Mammary microvascular endothelial cell (primary cell): ENCODE measurements around the gene PROSER3. TPM values are rescaled to one million over a fixed set of nuclear protein-coding genes. Genes with fewer than 3 reads are reported as not detected.

Source experiments
- total RNA-seq: library from RNA; depleted of rRNA; stranded (reverse); fragments of >200 nt; gene quantifications from 2 replicates; pipeline ENCODE4 v1.2.3, GENCODE V29; 2015

PROSER3 gene
- 9.4 and 13.3 TPM in 2 replicates for total RNA-seq

DNA sequence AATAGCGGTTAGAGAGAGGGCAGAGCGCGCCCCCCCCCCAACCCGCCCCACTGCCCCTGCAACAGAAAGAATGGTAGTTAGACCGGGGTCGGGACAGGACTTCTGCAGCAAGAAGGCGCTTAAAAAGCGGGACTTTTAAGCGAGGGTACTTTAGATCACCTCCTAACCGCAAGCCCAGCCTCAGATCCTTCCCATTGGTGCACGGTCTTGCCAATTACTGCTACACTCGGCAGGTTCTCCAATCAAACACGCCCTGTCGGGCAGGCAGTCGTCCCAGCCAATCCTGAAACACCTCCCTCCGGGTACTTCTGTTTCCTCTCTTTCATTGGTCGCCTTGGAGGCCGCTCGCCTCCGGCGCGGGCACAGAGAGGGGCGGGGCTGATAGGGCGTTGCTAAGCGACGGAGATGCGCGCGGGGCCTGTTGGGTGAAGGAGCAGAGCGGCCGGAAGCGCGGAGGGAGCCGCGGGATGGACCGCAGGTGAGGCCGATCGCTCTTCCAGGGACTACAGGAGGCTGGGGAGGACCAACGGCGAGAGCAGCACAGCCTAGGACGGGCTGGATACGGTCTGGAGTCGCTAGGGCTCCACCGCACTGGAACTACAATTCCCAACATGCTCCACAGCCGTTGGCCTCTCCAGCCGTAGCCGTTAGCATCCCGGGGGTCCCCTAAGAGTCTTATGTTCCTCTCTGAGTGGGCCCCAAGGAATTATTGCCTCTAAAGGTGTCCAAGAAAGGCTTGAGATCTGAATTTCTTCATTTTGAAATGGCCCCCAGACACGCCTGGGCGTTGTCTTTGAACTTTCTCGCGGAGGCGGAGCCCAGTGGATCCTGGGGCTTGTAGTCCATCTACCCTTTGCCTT lies at the start of gene PROSER3:
Gene PROSER3 (plus strand): TSS at position 428 of the 860 bp plus-strand sequence. CDS start 40 bp downstream, at position 468.

DNA sequence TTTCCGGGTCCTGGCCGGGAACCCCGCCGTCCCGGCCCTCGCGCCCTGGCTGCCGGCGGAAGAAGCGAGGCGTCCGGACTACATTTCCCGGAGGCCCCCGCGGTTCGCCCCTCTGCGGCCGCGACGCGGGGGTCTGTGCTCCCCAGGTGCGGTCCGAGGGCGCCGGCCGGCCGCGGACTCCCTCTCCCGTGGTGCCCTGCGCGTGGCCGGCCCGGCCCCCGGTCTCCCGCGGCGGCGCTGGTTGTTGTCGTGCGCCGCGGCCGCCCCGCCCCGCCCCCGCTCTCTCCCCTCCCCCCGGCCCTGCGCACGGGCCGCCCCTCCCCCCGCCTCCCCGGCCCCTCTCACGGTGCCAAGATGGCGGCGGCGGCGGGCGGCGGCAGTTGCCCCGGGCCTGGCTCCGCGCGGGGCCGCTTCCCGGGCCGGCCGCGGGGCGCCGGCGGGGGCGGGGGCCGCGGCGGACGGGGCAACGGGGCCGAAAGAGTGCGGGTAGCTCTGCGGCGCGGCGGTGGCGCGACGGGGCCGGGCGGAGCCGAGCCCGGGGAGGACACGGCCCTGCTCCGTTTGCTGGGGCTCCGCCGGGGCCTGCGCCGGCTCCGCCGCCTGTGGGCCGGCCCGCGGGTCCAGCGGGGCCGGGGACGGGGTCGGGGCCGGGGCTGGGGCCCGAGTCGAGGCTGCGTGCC lies 40.2 kb upstream of the PROSER3 start, which contains the start of gene KMT2B:
Gene KMT2B (plus strand): TSS at position 339 of the 680 bp plus-strand sequence. CDS start 16 bp downstream, at position 355.

DNA sequence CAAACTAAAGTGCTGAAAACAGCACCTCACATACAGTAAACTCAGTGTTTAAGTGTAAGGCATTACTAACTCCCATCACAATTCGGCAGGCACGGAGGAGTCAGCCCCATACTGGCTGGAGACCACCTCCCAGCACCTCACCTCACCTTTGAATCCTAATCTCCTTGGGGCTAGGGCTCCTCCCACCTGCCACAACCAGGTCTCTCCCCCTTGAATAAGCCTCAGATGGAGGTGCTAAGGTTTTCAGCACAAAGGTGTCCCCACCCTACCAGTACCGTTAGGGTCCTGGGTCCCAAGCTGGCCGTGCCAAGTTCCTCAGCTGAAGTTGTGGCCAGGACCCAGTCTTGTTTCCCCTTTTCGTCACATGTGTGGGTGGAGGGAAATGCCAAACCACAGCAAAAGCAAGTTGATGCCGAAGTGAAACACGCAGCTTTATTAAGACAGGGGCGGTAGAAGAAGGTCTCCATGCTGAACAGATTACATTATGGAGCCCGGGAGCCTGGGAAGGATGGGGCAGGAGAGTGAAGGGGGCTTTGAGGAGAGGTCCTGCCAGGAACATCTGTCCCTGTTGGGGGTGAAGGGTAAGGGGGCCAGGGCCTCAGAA lies 15.8 kb upstream of the PROSER3 start, which contains the start of gene IGFLR1:
Gene IGFLR1 (minus strand): TSS at position 332 of the 604 bp plus-strand sequence. CDS start 1,272 bp downstream, outside the sequence.

GRCh38 chr19:35745328-35746086 lies 12.5 kb upstream of the PROSER3 start, which contains the start of the genes PSENEN and U2AF1L4:
TSS of gene PSENEN (plus strand) at chr19:35745651. CDS start at chr19:35745931, 280 bp downstream.
TSS of gene U2AF1L4 (minus strand) at chr19:35745418. CDS start at chr19:35745391, 27 bp downstream.

GRCh38 chr19:35748106-35749020 lies 9.6 kb upstream of the PROSER3 start, which contains the start of gene LIN37:
TSS of gene LIN37 (plus strand) at chr19:35748576. CDS start at chr19:35748725, 149 bp downstream.

GRCh38 chr19:35756377-35757230 lies 1.4 kb upstream of the PROSER3 start, which contains the start of gene HSPB6:
TSS of gene HSPB6 (minus strand) at chr19:35757029. CDS start at chr19:35757008, 21 bp downstream.

GRCh38 chr19:35775298-35776101 lies 17.5 kb downstream of the PROSER3 start, which contains the start of gene ARHGAP33:
TSS of gene ARHGAP33 (plus strand) at chr19:35775564. CDS start at chr19:35775659, 95 bp downstream.

GRCh38 chr19:35812220-35813042 lies 54.5 kb downstream of the PROSER3 start, which contains the start of gene PRODH2:
TSS of gene PRODH2 (minus strand) at chr19:35812845. CDS start at chr19:35812805, 40 bp downstream.

Other genes with a start within 250 kb of the PROSER3 start
- gene DMKN, start 244.5 kb upstream of the PROSER3 start, total RNA-seq, result not detected in 2 replicates
- gene SBSN, start 229.9 kb upstream of the PROSER3 start, total RNA-seq, result not detected in 2 replicates
- gene GAPDHS, start 224.7 kb upstream of the PROSER3 start, total RNA-seq, result not detected in 2 replicates
- gene TMEM147, start 212.6 kb upstream of the PROSER3 start, total RNA-seq, result 97.0 and 97.3 TPM in 2 replicates
- gene ATP4A, start 194.5 kb upstream of the PROSER3 start, total RNA-seq, result not detected in 2 replicates
- not detected in 2 replicates for gene PMIS2, start 172.0 kb upstream of the PROSER3 start, total RNA-seq
- 13.0 and 13.1 TPM in 2 replicates for gene HAUS5, start 145.4 kb upstream of the PROSER3 start, total RNA-seq
- 93.7 and 102 TPM in 2 replicates for gene RBM42, start 129.1 kb upstream of the PROSER3 start, total RNA-seq
- 0.30 and 0.87 TPM in 2 replicates for gene ETV2, start 116.4 kb upstream of the PROSER3 start, total RNA-seq
- 571 and 586 TPM in 2 replicates for gene COX6B1, start 109.9 kb upstream of the PROSER3 start, total RNA-seq
- not detected in 2 replicates for gene UPK1A, start 91.7 kb upstream of the PROSER3 start, total RNA-seq
- not detected in 2 replicates for gene ZBTB32, start 53.6 kb upstream of the PROSER3 start, total RNA-seq
- gene KMT2B, start 40.2 kb upstream of the PROSER3 start, total RNA-seq, result 8.9 and 10.5 TPM in 2 replicates
- 14.1 and 16.2 TPM in 2 replicates for gene IGFLR1, start 15.7 kb upstream of the PROSER3 start, total RNA-seq
- gene U2AF1L4, start 12.8 kb upstream of the PROSER3 start, total RNA-seq, result 2.1 and 2.7 TPM in 2 replicates
- 17.9 and 32.1 TPM in 2 replicates for gene PSENEN, start 12.5 kb upstream of the PROSER3 start, total RNA-seq
- gene LIN37, start 9.6 kb upstream of the PROSER3 start, total RNA-seq, result 8.8 and 12.2 TPM in 2 replicates
- 0.25 TPM in 1 of 2 replicates, not detected in the other for gene HSPB6, start 1.1 kb upstream of the PROSER3 start, total RNA-seq
- 2.1 and 2.6 TPM in 2 replicates for gene ARHGAP33, start 17.4 kb downstream of the PROSER3 start, total RNA-seq
- not detected in 2 replicates for gene PRODH2, start 54.7 kb downstream of the PROSER3 start, total RNA-seq
- not detected in 2 replicates for gene NPHS1, start 94.3 kb downstream of the PROSER3 start, total RNA-seq
- not detected in 2 replicates for gene KIRREL2, start 98.7 kb downstream of the PROSER3 start, total RNA-seq
- 3.9 and 7.4 TPM in 2 replicates for gene APLP1, start 110.4 kb downstream of the PROSER3 start, total RNA-seq
- gene NFKBID, start 142.4 kb downstream of the PROSER3 start, total RNA-seq, result 2.2 and 2.7 TPM in 2 replicates
- not detected in 2 replicates for gene HCST, start 144.4 kb downstream of the PROSER3 start, total RNA-seq
- not detected in 2 replicates for gene TYROBP, start 150.1 kb downstream of the PROSER3 start, total RNA-seq
- 4.5 and 5.2 TPM in 2 replicates for gene LRFN3, start 178.2 kb downstream of the PROSER3 start, total RNA-seq
- gene SDHAF1, start 237.0 kb downstream of the PROSER3 start, total RNA-seq, result 17.8 and 19.1 TPM in 2 replicates